Heart left ventricle (tissue), 16 donors: ENCODE results near the gene TNFRSF8. TPM values are rescaled to one million over a fixed set of nuclear protein-coding genes. Genes with fewer than 3 reads are reported as not detected.

Source experiments
- ATAC-seq, 4 donors: fragments of 200-7000 bp; cut with Tn5 transposase; one replicate each; pipeline ENCODE4 v1.9.1; 2020 to 2022; ENCODE audit warnings: moderate library complexity in 4 of 4, mild to moderate bottlenecking in 3 of 4, moderate number of reproducible peaks in 1 of 4
- DNase-seq, 5 donors: peaks; one replicate each; pipeline ENCODE4 v3.0.0-alpha.2; 2020
- H3K27ac ChIP-seq, 12 donors: fragments of 200-600 bp; sonication (generic) in 4 of 12; one replicate each; pipeline versions ENCODE4 v1.5.0 to v1.8.0; 2016 to 2022; ENCODE audit warnings: mild to moderate bottlenecking in 2 of 12
- H3K27me3 ChIP-seq, 9 donors: fragments of 200-600 bp; sonication (generic) in 2 of 9; one replicate each; pipeline versions ENCODE4 v1.5.1 to v1.8.0; 2016 to 2022; ENCODE audit warnings: mild to moderate bottlenecking in 3 of 9
- H3K36me3 ChIP-seq, 9 donors: fragments of 200-600 bp; sonication (generic) in 2 of 9; one replicate each; pipeline versions ENCODE4 v1.5.0 to v1.8.0; 2018 to 2022; ENCODE audit warnings: mild to moderate bottlenecking in 2 of 9
- H3K4me1 ChIP-seq, 12 donors: fragments of 200-600 bp; sonication (generic) in 4 of 12; one replicate each; pipeline versions ENCODE4 v1.5.0 to v1.8.0; 2016 to 2022; ENCODE audit warnings: mild to moderate bottlenecking in 3 of 12
- H3K4me3 ChIP-seq, 12 donors: fragments of 200-600 bp; sonication (generic) in 4 of 12; one replicate each; pipeline versions ENCODE4 v1.5.0 to v1.8.0; 2017 to 2022; ENCODE audit warnings: mild to moderate bottlenecking in 9 of 12, moderate library complexity in 4 of 12
- H3K9me3 ChIP-seq, 12 donors: fragments of 200-600 bp; sonication (generic) in 4 of 12; one replicate each; pipeline versions ENCODE4 v1.5.0 to v1.8.0; 2016 to 2022; ENCODE audit warnings: mild to moderate bottlenecking in 1 of 12
- POLR2A ChIP-seq, 2 donors: fragments of 450-650 bp; IDR thresholded peaks; one replicate each; pipeline ENCODE4 v1.6.1; 2017; ENCODE audit warnings: antibody characterized with exemption in 2 of 2, mild to moderate bottlenecking in 2 of 2, moderate library complexity in 2 of 2
- WGBS, 4 donors: extraction: QIAGEN DNeasy Blood & Tissue Kit in 2 of 4; methylation state at CpG; one replicate each; pipeline versions ENCODE4 v1.1.5 to v1.1.7; 2013 to 2018; 5-methylcytosine and 5-hydroxymethylcytosine counted together
- intact Hi-C, 10 donors: fragments of 100-400 bp; cut with DNase I; formaldehyde crosslinking; loops; one replicate each; pipeline versions ENCODE4 v1.11.1 to v1.14.2; 2022
- polyA plus RNA-seq, 2 donors: library from polyadenylated mRNA; stranded (reverse); fragments of 200-250 nt; gene quantifications; one replicate each; pipeline ENCODE4 v1.2.3, GENCODE V29; 2013
- total RNA-seq, 9 donors: library from RNA; depleted of rRNA in 2 of 9; stranded (reverse); fragments of >200 nt in 2 of 9; fragmentation: NEBNext Ultra II Directional in 3 of 9; extraction: Animal tissue kit (Norgen Biotek cat#: 25700) in 3 of 9; gene quantifications; one replicate each; pipeline versions ENCODE4 v1.1.0 to v1.2.4, GENCODE V29; 2016 to 2023
- TF ChIP-seq, protein P1 (sequence below), 12 donors: fragments of 200-600 bp; sonication (generic) in 4 of 12; IDR thresholded peaks; one replicate each; pipeline versions ENCODE4 v1.5.0 to v1.8.0; 2018 to 2022; ENCODE audit warnings: antibody characterized with exemption in 12 of 12, mild to moderate bottlenecking in 5 of 12
- donor health status: ischemic (EF 13 %, LVEDD 7.1; RV severe dilation, severe dysfunction).
- donor health status: healthy with polysubstance abuse.
- donor health status: DM: no; HTN: yes; CAD: no.
- donor health status: DM: no; HTN: no; CAD: no.
- donor health status: ischemic (EF 25% LVEDD 6.9; RV normal size, moderate dysfunction).
- donor health status: ischemic (EF 25% LVEDD 5.7; RV mildly dilated, moderate dysfunction).
- donor health status: healthy.
- donor health status: DM: yes; HTN: yes; CAD: no.
- donor health status: ischemic (EF 35%, LVEDD 5.7; RV mildly dilated, moderate dysfunction).
- donor health status: nonischemic (EF 11% LVEDD 7.7; RV severe dilation, severe dysfunction).
- donor health status: DM: yes; HTN: yes; CAD: no.
- donor health status: PGD.
- donor health status: ischemic (EF 29% LVEDD 5.4; RV normal size, mild dysfunction).
- donor health status: nonischemic (EF 23%, LVEDD 6.1; RV moderate dilation, normal function).

TNFRSF8 gene
- total and polyA plus RNA-seq, 11 donors, result 0.51 to 4.5 (median 0.76) TPM

GRCh38 chr1:12127206-12127810 lies 64.2 kb downstream of the TNFRSF8 start:
- Histone ChIP-seq H3K9me3 (no peaks in the 10 kb centered on the region), H3K27me3 (peaks cover 0 to 6% (median 0%) of the 10 kb centered on the region in 9 donors), H3K36me3 (no peaks in the 10 kb centered on the region), H3K4me3 (no peak overlapping the region), H3K27ac (peak overlapping the region in 1 of 12 donors; percentile 3), H3K4me1 (peaks cover 4 to 53% (median 16%) of the 10 kb centered on the region in 12 donors)
- no peak for TF ChIP-seq POLR2A (IDR thresholded peaks at IDR 0.05)
- TF ChIP-seq, protein P1, sequence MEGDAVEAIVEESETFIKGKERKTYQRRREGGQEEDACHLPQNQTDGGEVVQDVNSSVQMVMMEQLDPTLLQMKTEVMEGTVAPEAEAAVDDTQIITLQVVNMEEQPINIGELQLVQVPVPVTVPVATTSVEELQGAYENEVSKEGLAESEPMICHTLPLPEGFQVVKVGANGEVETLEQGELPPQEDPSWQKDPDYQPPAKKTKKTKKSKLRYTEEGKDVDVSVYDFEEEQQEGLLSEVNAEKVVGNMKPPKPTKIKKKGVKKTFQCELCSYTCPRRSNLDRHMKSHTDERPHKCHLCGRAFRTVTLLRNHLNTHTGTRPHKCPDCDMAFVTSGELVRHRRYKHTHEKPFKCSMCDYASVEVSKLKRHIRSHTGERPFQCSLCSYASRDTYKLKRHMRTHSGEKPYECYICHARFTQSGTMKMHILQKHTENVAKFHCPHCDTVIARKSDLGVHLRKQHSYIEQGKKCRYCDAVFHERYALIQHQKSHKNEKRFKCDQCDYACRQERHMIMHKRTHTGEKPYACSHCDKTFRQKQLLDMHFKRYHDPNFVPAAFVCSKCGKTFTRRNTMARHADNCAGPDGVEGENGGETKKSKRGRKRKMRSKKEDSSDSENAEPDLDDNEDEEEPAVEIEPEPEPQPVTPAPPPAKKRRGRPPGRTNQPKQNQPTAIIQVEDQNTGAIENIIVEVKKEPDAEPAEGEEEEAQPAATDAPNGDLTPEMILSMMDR (IDR thresholded peaks at IDR 0.05), result no peak
- intact Hi-C loops, result loop anchor here in 1 of 10 donors (5.0 kb wide), 1 partner anchor 35 kb away; no protein-coding TSS in a partner anchor
- WGBS, 4 donors, result 92 to 96% (median 94%) methylated on average over 9 to 10 of the region's 10 CpGs
- peak in 1 of 5 donors; percentile 28 for DNase-seq
- ATAC-seq, result no peak

- H3K4me1 ChIP-seq, result peaks cover 4 to 61% (median 19%) of the 10 kb centered on the region in 12 donors
Measured at GRCh38 chr1:12128120-12128519, 65.0 kb downstream of the TNFRSF8 start.

DNA sequence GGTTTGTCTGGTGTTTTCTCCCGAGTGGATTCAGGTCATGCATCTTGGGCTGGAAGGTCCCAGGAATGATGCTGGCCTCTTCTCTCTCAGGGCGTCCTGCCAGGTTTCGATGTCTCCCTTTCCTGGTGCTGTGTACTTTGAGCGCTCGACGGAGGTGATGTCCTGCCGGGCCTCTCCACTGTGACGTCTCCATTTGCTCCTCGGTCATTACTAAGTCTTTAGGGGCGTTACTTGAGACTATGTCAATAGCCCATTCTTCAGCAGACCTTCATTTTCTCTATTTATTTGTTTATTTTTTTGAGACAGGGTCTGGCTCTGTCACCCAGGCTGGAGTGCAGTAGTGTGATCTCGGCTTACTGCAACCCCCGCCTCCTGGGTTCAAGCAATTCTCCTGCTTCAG lies 66.5 kb downstream of the TNFRSF8 start:
- intact Hi-C loops, result loop anchor here in 3 of 10 donors (5.0 to 10.0 kb wide), 3 partner anchors 33 to 55 kb away; partner anchors contain the start of gene TNFRSF1B (in 1 of the 3)
- 78 to 93% (median 85%) methylated on average over 12 of the region's 12 CpGs for WGBS, 4 donors
- H3K36me3 ChIP-seq, result no peaks in the 10 kb centered on the region
- H3K27me3 ChIP-seq, result no peaks in the 10 kb centered on the region
- no peak overlapping the region for H3K4me3 ChIP-seq
- ATAC-seq, result no peak
- H3K9me3 ChIP-seq, result no peaks in the 10 kb centered on the region
- H3K27ac ChIP-seq, result no peak overlapping the region
- TF ChIP-seq POLR2A (IDR thresholded peaks at IDR 0.05), result no peak
- TF ChIP-seq, protein P1 (IDR thresholded peaks at IDR 0.05), result no peak
- DNase-seq, result no peak
- H3K4me1 ChIP-seq, result peaks cover 4 to 69% (median 19%) of the 10 kb centered on the region in 12 donors

More at GRCh38 chr1:12128120-12128519, 65.0 kb downstream of the TNFRSF8 start:
- peak in 1 of 5 donors; percentile 44 for DNase-seq
- Histone ChIP-seq H3K9me3 (no peaks in the 10 kb centered on the region), H3K4me3 (no peak overlapping the region), H3K27me3 (peaks cover 0 to 6% (median 0%) of the 10 kb centered on the region in 9 donors), H3K27ac (no peak overlapping the region), H3K36me3 (no peaks in the 10 kb centered on the region)
- intact Hi-C loops, result loop anchor here in 1 of 10 donors (5.0 kb wide), 1 partner anchor 34 kb away; no protein-coding TSS in a partner anchor
- no peak for TF ChIP-seq POLR2A (IDR thresholded peaks at IDR 0.05)
- TF ChIP-seq, protein P1 (IDR thresholded peaks at IDR 0.05), result no peak
- ATAC-seq, result no peak
- WGBS, 4 donors, result 87 to 92% (median 91%) methylated on average over 14 to 15 of the region's 15 CpGs

- no peak overlapping the region for H3K27ac ChIP-seq
- TF ChIP-seq, protein P1 (IDR thresholded peaks at IDR 0.05), result no peak
- no peak for TF ChIP-seq POLR2A (IDR thresholded peaks at IDR 0.05)
- no peaks in the 10 kb centered on the region for H3K27me3 ChIP-seq
- WGBS, 4 donors, result 77 to 90% (median 81%) methylated on average over 13 of the region's 13 CpGs
- ATAC-seq (no peak), DNase-seq (peak in 1 of 5 donors; percentile 50)
- H3K4me1 ChIP-seq, result peaks cover 0 to 61% (median 15%) of the 10 kb centered on the region in 12 donors
- no peaks in the 10 kb centered on the region for H3K9me3 ChIP-seq
- H3K4me3 ChIP-seq, result no peak overlapping the region
- H3K36me3 ChIP-seq, result no peaks in the 10 kb centered on the region
- intact Hi-C loops, result loop anchor here in 2 of 10 donors (5.0 to 10.0 kb wide), 2 partner anchors 37 to 54 kb away; partner anchors contain the start of gene TNFRSF1B (in 1 of the 2)
Measured at GRCh38 chr1:12130466-12131130, 67.5 kb downstream of the TNFRSF8 start.
